ENCODE measurements around the gene IER2.

- TF ChIP-seq CTCF (IDR thresholded peaks at IDR 0.05), result peak; percentile 48 to 57 (median 50)
- no peak for TF ChIP-seq POLR2A (IDR thresholded peaks at IDR 0.05)
Observed at GRCh38 chr19:13195678-13196077, 45.5 kb downstream of the IER2 start.
